Caco-2 (cell line): Measurements from ENCODE around the gene HDC. TPM values are rescaled to one million over a fixed set of nuclear protein-coding genes. Genes with fewer than 3 reads are reported as not detected.

ENCODE experiments used
- BruUV-seq: library from RNA; stranded (reverse); fragments of 400-500 nt; replicated peaks from 2 replicates; lab custom pipeline; 2021; lab: Mats Ljungman, UMichigan
- CTCF ChIA-PET: fragments of 300-600 bp; sonication (Branson Sonifier 250); formaldehyde crosslinking; loops from one replicate; lab custom pipeline; 2022; ENCODE audit warnings: antibody characterized with exemption; lab: Charles Lee
- POLR2A ChIA-PET: fragments of 300-600 bp; sonication (Branson Sonifier 250); formaldehyde crosslinking; loops from one replicate; lab custom pipeline; 2022; ENCODE audit warnings: antibody characterized with exemption; lab: Charles Lee
- DNase-seq, 2 experiments: peaks; one replicate each; pipeline versions ENCODE4 v3.0.0 to v3.0.0-alpha.2; 2020 to 2022
- H3K27me3 ChIP-seq: replicated peaks from 2 replicates; pipeline ENCODE4 v1.6.0; 2011; ENCODE audit warnings: low read length; ENCODE audit not compliant: control insufficient read depth, insufficient read depth
- H3K36me3 ChIP-seq: 2 replicates; pipeline ENCODE4 v1.5.1; 2011; ENCODE audit warnings: low read length; ENCODE audit not compliant: control insufficient read depth, insufficient read depth
- H3K4me1 ChIP-seq: fragments of 250-450 bp; sonication (Bioruptor Pico); 2 replicates; pipeline ENCODE4 v1.5.1; 2020; ENCODE audit warnings: mild to moderate bottlenecking
- H3K4me3 ChIP-seq: 2 replicates; pipeline ENCODE4 v1.5.1; 2011; ENCODE audit warnings: low read depth, mild to moderate bottlenecking, control low read depth, low read length
- H3K9me3 ChIP-seq: fragments of 250-450 bp; sonication (Bioruptor Pico); 2 replicates; pipeline ENCODE4 v1.5.1; 2020; ENCODE audit warnings: mild to moderate bottlenecking, moderate library complexity
- H3K27ac Mint-ChIP-seq: one replicate; pipeline ENCODE4 v1.8.0; 2022; ENCODE audit warnings: mixed read lengths; ENCODE audit not compliant: unreplicated experiment
- H3K27me3 Mint-ChIP-seq: one replicate; pipeline ENCODE4 v1.8.0; 2022; ENCODE audit warnings: mixed read lengths; ENCODE audit not compliant: insufficient read depth, unreplicated experiment
- H3K36me3 Mint-ChIP-seq: one replicate; pipeline ENCODE4 v1.8.0; 2022; ENCODE audit warnings: mild to moderate bottlenecking, mixed read lengths; ENCODE audit not compliant: insufficient read depth, unreplicated experiment
- H3K4me1 Mint-ChIP-seq: one replicate; pipeline ENCODE4 v1.8.0; 2022; ENCODE audit warnings: low read depth, mixed read lengths; ENCODE audit not compliant: unreplicated experiment
- H3K4me3 Mint-ChIP-seq: one replicate; pipeline ENCODE4 v1.8.0; 2022; ENCODE audit warnings: mild to moderate bottlenecking, moderate library complexity, mixed read lengths; ENCODE audit not compliant: unreplicated experiment
- H3K9me3 Mint-ChIP-seq: one replicate; pipeline ENCODE4 v1.8.0; 2022; ENCODE audit warnings: mixed read lengths; ENCODE audit not compliant: unreplicated experiment
- intact Hi-C: fragments of 100-400 bp; cut with micrococcal nuclease; formaldehyde crosslinking; loops from one replicate; pipeline ENCODE4 v1.10.0; 2022; ENCODE audit not compliant: unreplicated experiment
- total RNA-seq: library from RNA; stranded (reverse); gene quantifications from 2 replicates; pipeline ENCODE4 v1.2.3, GENCODE V29; 2022
- TF ChIP-seq, protein P1 (sequence below), 2 experiments: fragments of 200-600 bp in 1 of 2; IDR thresholded peaks; 1 replicate in 1 of 2; 2 replicates in 1 of 2; pipeline versions ENCODE4 v1.5.1 to v1.8.0; 2011 to 2022; ENCODE audit warnings: antibody characterized with exemption in 1 of 2, control low read depth in 1 of 2, inconsistent platforms in 1 of 2, low read depth in 1 of 2, low read length in 1 of 2, mild to moderate bottlenecking in 1 of 2, moderate library complexity in 1 of 2; ENCODE audit not compliant: insufficient read depth in 1 of 2, severe bottlenecking in 1 of 2, unreplicated experiment in 1 of 2

HDC gene
- total RNA-seq, 1 experiment from 2014 or later = not detected

GRCh38 chr15:50234764-50235163 is 30.8 kb downstream of the HDC start:
- no peak overlapping the region for H3K4me3 ChIP-seq
- no peaks in the 10 kb centered on the region for H3K27me3 ChIP-seq
- TF ChIP-seq, protein P1, sequence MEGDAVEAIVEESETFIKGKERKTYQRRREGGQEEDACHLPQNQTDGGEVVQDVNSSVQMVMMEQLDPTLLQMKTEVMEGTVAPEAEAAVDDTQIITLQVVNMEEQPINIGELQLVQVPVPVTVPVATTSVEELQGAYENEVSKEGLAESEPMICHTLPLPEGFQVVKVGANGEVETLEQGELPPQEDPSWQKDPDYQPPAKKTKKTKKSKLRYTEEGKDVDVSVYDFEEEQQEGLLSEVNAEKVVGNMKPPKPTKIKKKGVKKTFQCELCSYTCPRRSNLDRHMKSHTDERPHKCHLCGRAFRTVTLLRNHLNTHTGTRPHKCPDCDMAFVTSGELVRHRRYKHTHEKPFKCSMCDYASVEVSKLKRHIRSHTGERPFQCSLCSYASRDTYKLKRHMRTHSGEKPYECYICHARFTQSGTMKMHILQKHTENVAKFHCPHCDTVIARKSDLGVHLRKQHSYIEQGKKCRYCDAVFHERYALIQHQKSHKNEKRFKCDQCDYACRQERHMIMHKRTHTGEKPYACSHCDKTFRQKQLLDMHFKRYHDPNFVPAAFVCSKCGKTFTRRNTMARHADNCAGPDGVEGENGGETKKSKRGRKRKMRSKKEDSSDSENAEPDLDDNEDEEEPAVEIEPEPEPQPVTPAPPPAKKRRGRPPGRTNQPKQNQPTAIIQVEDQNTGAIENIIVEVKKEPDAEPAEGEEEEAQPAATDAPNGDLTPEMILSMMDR (IDR thresholded peaks at IDR 0.05; ENCODE audit: insufficient read depth in 1 of 2, low read depth in 1 of 2, low read length in 1 of 2, severe bottlenecking in 1 of 2, unreplicated experiment in 1 of 2) = no peak
- CTCF ChIA-PET = no interaction called here
- Mint-ChIP-seq H3K36me3 (no peaks in the 10 kb centered on the region), H3K27ac (no peak overlapping the region), H3K4me1 (no peaks in the 10 kb centered on the region), H3K4me3 (no peak overlapping the region), H3K9me3 (no peaks in the 10 kb centered on the region), H3K27me3 (no peaks in the 10 kb centered on the region)
- H3K36me3 ChIP-seq = no peaks in the 10 kb centered on the region
- no peaks in the 10 kb centered on the region for H3K9me3 ChIP-seq
- H3K4me1 ChIP-seq = no peaks in the 10 kb centered on the region
- BruUV-seq = no TSS peak
- POLR2A ChIA-PET = no interaction called here
- DNase-seq = no peak
- intact Hi-C loops = no loop called here

GRCh38 chr15:50233192-50233736 is 32.3 kb downstream of the HDC start:
- POLR2A ChIA-PET = no interaction called here
- Histone ChIP-seq H3K27me3 (no peaks in the 10 kb centered on the region), H3K4me3 (no peak overlapping the region), H3K4me1 (no peaks in the 10 kb centered on the region), H3K36me3 (no peaks in the 10 kb centered on the region), H3K9me3 (no peaks in the 10 kb centered on the region)
- Mint-ChIP-seq H3K9me3 (no peaks in the 10 kb centered on the region), H3K36me3 (no peaks in the 10 kb centered on the region), H3K4me1 (no peaks in the 10 kb centered on the region), H3K27ac (no peak overlapping the region), H3K27me3 (no peaks in the 10 kb centered on the region), H3K4me3 (no peak overlapping the region)
- no TSS peak for BruUV-seq
- intact Hi-C loops = no loop called here
- no peak for DNase-seq
- CTCF ChIA-PET = no interaction called here
- TF ChIP-seq, protein P1 (IDR thresholded peaks at IDR 0.05; ENCODE audit: insufficient read depth in 1 of 2, low read depth in 1 of 2, low read length in 1 of 2, severe bottlenecking in 1 of 2, unreplicated experiment in 1 of 2) = no peak

- ChIA-PET POLR2A (no interaction called here), CTCF (no interaction called here)
- TF ChIP-seq, protein P1 (IDR thresholded peaks at IDR 0.05; ENCODE audit: insufficient read depth in 1 of 2, low read depth in 1 of 2, low read length in 1 of 2, severe bottlenecking in 1 of 2, unreplicated experiment in 1 of 2) = no peak
- intact Hi-C loops = no loop called here
- H3K27me3 ChIP-seq = no peaks in the 10 kb centered on the region
- no peaks in the 10 kb centered on the region for H3K4me1 ChIP-seq
- Mint-ChIP-seq H3K9me3 (no peaks in the 10 kb centered on the region), H3K4me1 (no peaks in the 10 kb centered on the region), H3K36me3 (no peaks in the 10 kb centered on the region), H3K27ac (no peak overlapping the region), H3K27me3 (no peaks in the 10 kb centered on the region), H3K4me3 (no peak overlapping the region)
- no peak overlapping the region for H3K4me3 ChIP-seq
- DNase-seq = peak in 1 of 2 experiments; percentile 10
- H3K9me3 ChIP-seq = no peaks in the 10 kb centered on the region
- no TSS peak for BruUV-seq
- no peaks in the 10 kb centered on the region for H3K36me3 ChIP-seq
These were observed 32.7 kb downstream of the HDC start for GRCh38 chr15:50232791-50233190.
